Heart left ventricle (tissue), 16 donors: Measurements from ENCODE around the gene TTC31. TPM values are rescaled to one million over a fixed set of nuclear protein-coding genes. Genes with fewer than 3 reads are reported as not detected.
A peak's percentile ranks its signal among the peaks of the same experiment; 100 is the strongest.
"Not testable (repeated sequence)": the region's sequence is repeated elsewhere in the genome, so short reads cannot be mapped to it uniquely, and the experiment has no call there.

Source experiments
- ATAC-seq, 4 donors: fragments of 200-7000 bp; cut with Tn5 transposase; one replicate each; pipeline ENCODE4 v1.9.1; 2020 to 2022; ENCODE audit warnings: moderate library complexity in 4 of 4, mild to moderate bottlenecking in 3 of 4, moderate number of reproducible peaks in 1 of 4
- DNase-seq, 5 donors: peaks; one replicate each; pipeline ENCODE4 v3.0.0-alpha.2; 2020
- H3K27ac ChIP-seq, 12 donors: fragments of 200-600 bp; sonication (generic) in 4 of 12; one replicate each; pipeline versions ENCODE4 v1.5.0 to v1.8.0; 2016 to 2022; ENCODE audit warnings: mild to moderate bottlenecking in 2 of 12
- H3K27me3 ChIP-seq, 9 donors: fragments of 200-600 bp; sonication (generic) in 2 of 9; one replicate each; pipeline versions ENCODE4 v1.5.1 to v1.8.0; 2016 to 2022; ENCODE audit warnings: mild to moderate bottlenecking in 3 of 9
- H3K36me3 ChIP-seq, 9 donors: fragments of 200-600 bp; sonication (generic) in 2 of 9; one replicate each; pipeline versions ENCODE4 v1.5.0 to v1.8.0; 2018 to 2022; ENCODE audit warnings: mild to moderate bottlenecking in 2 of 9
- H3K4me1 ChIP-seq, 12 donors: fragments of 200-600 bp; sonication (generic) in 4 of 12; one replicate each; pipeline versions ENCODE4 v1.5.0 to v1.8.0; 2016 to 2022; ENCODE audit warnings: mild to moderate bottlenecking in 3 of 12
- H3K4me3 ChIP-seq, 12 donors: fragments of 200-600 bp; sonication (generic) in 4 of 12; one replicate each; pipeline versions ENCODE4 v1.5.0 to v1.8.0; 2017 to 2022; ENCODE audit warnings: mild to moderate bottlenecking in 9 of 12, moderate library complexity in 4 of 12
- H3K9me3 ChIP-seq, 12 donors: fragments of 200-600 bp; sonication (generic) in 4 of 12; one replicate each; pipeline versions ENCODE4 v1.5.0 to v1.8.0; 2016 to 2022; ENCODE audit warnings: mild to moderate bottlenecking in 1 of 12
- POLR2A ChIP-seq, 2 donors: fragments of 450-650 bp; IDR thresholded peaks; one replicate each; pipeline ENCODE4 v1.6.1; 2017; ENCODE audit warnings: antibody characterized with exemption in 2 of 2, mild to moderate bottlenecking in 2 of 2, moderate library complexity in 2 of 2
- WGBS, 4 donors: extraction: QIAGEN DNeasy Blood & Tissue Kit in 2 of 4; methylation state at CpG; one replicate each; pipeline versions ENCODE4 v1.1.5 to v1.1.7; 2013 to 2018; 5-methylcytosine and 5-hydroxymethylcytosine counted together
- intact Hi-C, 10 donors: fragments of 100-400 bp; cut with DNase I; formaldehyde crosslinking; loops; one replicate each; pipeline versions ENCODE4 v1.11.1 to v1.14.2; 2022
- polyA plus RNA-seq, 2 donors: library from polyadenylated mRNA; stranded (reverse); fragments of 200-250 nt; gene quantifications; one replicate each; pipeline ENCODE4 v1.2.3, GENCODE V29; 2013
- total RNA-seq, 9 donors: library from RNA; depleted of rRNA in 2 of 9; stranded (reverse); fragments of >200 nt in 2 of 9; fragmentation: NEBNext Ultra II Directional in 3 of 9; extraction: Animal tissue kit (Norgen Biotek cat#: 25700) in 3 of 9; gene quantifications; one replicate each; pipeline versions ENCODE4 v1.1.0 to v1.2.4, GENCODE V29; 2016 to 2023
- TF ChIP-seq, protein P1 (sequence below), 12 donors: fragments of 200-600 bp; sonication (generic) in 4 of 12; IDR thresholded peaks; one replicate each; pipeline versions ENCODE4 v1.5.0 to v1.8.0; 2018 to 2022; ENCODE audit warnings: antibody characterized with exemption in 12 of 12, mild to moderate bottlenecking in 5 of 12
- donor health status: ischemic (EF 13 %, LVEDD 7.1; RV severe dilation, severe dysfunction).
- donor health status: healthy with polysubstance abuse.
- donor health status: DM: no; HTN: yes; CAD: no.
- donor health status: DM: no; HTN: no; CAD: no.
- donor health status: ischemic (EF 25% LVEDD 6.9; RV normal size, moderate dysfunction).
- donor health status: ischemic (EF 25% LVEDD 5.7; RV mildly dilated, moderate dysfunction).
- donor health status: healthy.
- donor health status: DM: yes; HTN: yes; CAD: no.
- donor health status: ischemic (EF 35%, LVEDD 5.7; RV mildly dilated, moderate dysfunction).
- donor health status: nonischemic (EF 11% LVEDD 7.7; RV severe dilation, severe dysfunction).
- donor health status: DM: yes; HTN: yes; CAD: no.
- donor health status: PGD.
- donor health status: ischemic (EF 29% LVEDD 5.4; RV normal size, mild dysfunction).
- donor health status: nonischemic (EF 23%, LVEDD 6.1; RV moderate dilation, normal function).

The TTC31 gene
- total and polyA plus RNA-seq, 11 donors: 7.1 to 14.2 (median 10.0) TPM

DNA sequence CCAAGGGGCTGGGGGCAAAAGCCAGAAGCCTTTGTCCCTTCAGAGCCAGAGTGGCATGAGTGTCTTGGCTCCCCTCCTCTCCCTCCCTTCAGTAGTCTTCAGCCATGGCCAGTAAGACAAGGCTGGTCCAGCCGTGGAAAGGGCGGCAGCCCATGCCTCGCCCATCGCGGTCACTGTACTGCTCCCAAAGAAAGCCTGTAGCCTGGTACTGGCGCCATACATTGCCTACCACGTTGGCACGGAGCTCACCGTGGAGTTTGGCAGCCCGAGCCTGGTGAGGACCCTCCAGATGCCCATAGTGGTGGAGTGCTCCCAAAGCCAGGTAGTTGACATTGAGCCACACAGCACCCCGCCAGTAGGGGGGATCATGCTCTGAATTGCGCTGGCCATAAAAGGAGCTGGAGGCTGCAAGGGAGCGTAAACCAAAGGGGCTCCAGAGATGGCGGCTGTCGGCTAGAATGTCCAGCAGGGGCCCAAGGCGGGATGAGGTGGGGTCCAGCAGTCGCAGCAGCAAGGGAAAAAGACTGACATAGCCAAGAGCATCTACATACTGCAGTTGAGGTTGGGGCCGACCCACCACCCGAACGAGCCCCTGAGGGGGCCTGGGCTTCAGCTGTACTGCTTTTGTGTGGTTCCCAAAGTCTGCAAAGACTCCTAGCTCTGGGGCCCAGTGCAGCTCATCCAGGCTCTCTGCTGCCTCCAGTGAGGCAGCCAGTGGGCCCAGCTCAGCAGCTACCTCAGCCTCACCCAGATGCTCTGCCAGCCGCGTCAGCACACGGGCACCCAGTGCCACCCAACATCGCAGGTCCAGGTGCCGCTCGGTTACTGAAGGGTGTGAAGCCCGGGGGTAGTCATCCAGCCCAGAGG, 21.5 kb upstream of the TTC31 start:
- no peak overlapping the region for H3K27ac ChIP-seq
- H3K9me3 ChIP-seq: no peaks in the 10 kb centered on the region
- TF ChIP-seq, protein P1, sequence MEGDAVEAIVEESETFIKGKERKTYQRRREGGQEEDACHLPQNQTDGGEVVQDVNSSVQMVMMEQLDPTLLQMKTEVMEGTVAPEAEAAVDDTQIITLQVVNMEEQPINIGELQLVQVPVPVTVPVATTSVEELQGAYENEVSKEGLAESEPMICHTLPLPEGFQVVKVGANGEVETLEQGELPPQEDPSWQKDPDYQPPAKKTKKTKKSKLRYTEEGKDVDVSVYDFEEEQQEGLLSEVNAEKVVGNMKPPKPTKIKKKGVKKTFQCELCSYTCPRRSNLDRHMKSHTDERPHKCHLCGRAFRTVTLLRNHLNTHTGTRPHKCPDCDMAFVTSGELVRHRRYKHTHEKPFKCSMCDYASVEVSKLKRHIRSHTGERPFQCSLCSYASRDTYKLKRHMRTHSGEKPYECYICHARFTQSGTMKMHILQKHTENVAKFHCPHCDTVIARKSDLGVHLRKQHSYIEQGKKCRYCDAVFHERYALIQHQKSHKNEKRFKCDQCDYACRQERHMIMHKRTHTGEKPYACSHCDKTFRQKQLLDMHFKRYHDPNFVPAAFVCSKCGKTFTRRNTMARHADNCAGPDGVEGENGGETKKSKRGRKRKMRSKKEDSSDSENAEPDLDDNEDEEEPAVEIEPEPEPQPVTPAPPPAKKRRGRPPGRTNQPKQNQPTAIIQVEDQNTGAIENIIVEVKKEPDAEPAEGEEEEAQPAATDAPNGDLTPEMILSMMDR (IDR thresholded peaks at IDR 0.05): no peak
- TF ChIP-seq POLR2A (IDR thresholded peaks at IDR 0.05): no peak
- no peak for ATAC-seq
- intact Hi-C loops: no loop called here
- H3K4me1 ChIP-seq: peaks cover 7 to 43% (median 31%) of the 10 kb centered on the region in 12 donors
- 89 to 93% (median 91%) methylated on average over 19 to 27 of the region's 27 CpGs for WGBS, 4 donors
- H3K27me3 ChIP-seq: no peaks in the 10 kb centered on the region
- no peak for DNase-seq
- no peak overlapping the region for H3K4me3 ChIP-seq
- H3K36me3 ChIP-seq: peaks cover 0 to 24% (median 22%) of the 10 kb centered on the region in 9 donors

DNA sequence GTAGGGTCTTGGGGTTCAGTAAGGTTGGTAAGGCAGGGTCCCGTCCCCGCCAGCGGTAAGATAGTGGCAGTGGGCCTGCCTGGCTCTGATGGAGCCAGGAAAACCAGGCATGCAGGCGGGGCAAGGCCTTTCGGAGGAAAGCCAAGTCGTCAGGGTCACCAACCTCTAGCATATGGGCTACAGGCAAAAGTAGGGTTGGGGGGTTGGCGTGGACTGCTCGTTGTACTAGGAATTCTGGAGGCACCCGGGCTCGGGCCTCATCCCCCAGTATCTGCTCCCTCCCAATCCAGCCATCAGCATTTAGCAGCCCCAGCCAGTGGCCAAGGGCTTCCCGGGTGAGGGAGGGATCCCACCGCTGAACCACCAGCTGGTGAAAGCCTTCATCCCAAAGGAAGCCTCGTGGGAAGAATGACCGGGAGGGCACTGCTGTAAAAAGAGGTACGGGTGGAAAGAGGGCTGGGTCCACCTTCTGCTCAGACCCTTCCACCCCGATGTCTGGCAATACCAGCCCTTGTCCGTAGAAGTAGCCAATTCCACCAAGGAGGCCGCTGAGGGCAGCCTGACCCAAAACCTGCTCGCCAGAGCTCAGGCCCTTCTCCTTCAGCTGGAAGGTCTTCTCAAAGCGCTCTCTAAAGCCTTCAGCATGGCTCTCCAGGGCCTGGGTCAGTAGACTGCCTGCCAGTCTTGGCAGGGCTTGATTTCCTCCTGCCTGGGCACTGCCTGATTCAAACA, 20.7 kb upstream of the TTC31 start:
- TF ChIP-seq POLR2A (IDR thresholded peaks at IDR 0.05): no peak
- TF ChIP-seq, protein P1 (IDR thresholded peaks at IDR 0.05): no peak
- Histone ChIP-seq H3K9me3 (no peaks in the 10 kb centered on the region), H3K27me3 (no peaks in the 10 kb centered on the region), H3K4me3 (no peak overlapping the region), H3K4me1 (peaks cover 6 to 35% (median 23%) of the 10 kb centered on the region in 12 donors), H3K36me3 (peaks cover 0 to 24% (median 22%) of the 10 kb centered on the region in 9 donors), H3K27ac (no peak overlapping the region)
- intact Hi-C loops: no loop called here
- DNase-seq (no peak), ATAC-seq (no peak)
- WGBS, 4 donors: 88 to 94% (median 91%) methylated on average over 15 to 20 of the region's 20 CpGs

DNA sequence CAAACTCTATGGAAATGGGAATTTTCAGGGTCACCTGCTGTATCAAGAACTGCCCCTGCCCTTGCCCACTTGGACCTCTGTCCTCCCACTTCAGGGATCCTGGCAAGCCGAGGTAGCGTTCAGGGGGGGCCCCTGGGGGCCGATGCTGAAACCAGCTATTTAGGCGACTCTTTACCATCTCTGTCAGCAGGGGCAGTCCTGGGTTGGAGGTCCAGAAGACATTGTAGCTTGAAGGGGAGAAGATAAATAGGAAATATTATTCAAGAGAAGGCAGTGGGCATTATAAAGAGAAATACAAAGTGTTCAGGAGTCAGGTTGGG, 20.1 kb upstream of the TTC31 start:
- intact Hi-C loops: no loop called here
- Histone ChIP-seq H3K36me3 (peaks cover 0 to 24% (median 22%) of the 10 kb centered on the region in 9 donors), H3K27ac (no peak overlapping the region), H3K27me3 (no peaks in the 10 kb centered on the region), H3K4me3 (no peak overlapping the region), H3K4me1 (peaks cover 5 to 32% (median 23%) of the 10 kb centered on the region in 12 donors), H3K9me3 (no peaks in the 10 kb centered on the region)
- no peak for TF ChIP-seq POLR2A (IDR thresholded peaks at IDR 0.05)
- TF ChIP-seq, protein P1 (IDR thresholded peaks at IDR 0.05): no peak
- 78 to 88% (median 82%) methylated on average over 4 of the region's 4 CpGs for WGBS, 4 donors
- DNase-seq (no peak), ATAC-seq (no peak)

DNA sequence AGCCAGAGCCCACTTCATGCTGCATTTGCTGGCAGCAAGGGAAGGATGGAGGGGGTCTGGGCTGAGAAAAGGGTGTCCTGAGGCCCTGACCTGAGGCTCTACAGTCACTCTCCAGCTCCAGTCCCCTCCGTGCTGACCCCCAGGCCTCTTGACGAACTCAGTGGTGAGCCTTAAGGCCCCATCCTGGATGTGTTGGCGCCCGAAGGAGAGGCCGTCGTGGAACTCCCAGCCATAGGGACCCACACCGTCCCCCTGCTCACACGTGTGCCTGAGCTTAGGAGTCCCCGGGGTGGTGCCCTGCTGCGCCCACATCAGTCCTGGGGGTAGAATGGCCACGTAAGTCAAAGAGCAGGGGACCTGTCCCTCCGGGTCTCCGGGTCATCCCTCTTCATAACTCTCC, 18.5 kb upstream of the TTC31 start:
- Histone ChIP-seq H3K27me3 (no peaks in the 10 kb centered on the region), H3K9me3 (no peaks in the 10 kb centered on the region), H3K4me3 (peak overlapping the region; percentile 61 to 99 (median 90)), H3K27ac (peak overlapping the region in 10 of 12 donors; percentile 9 to 93 (median 89)), H3K36me3 (peaks cover 0 to 24% (median 22%) of the 10 kb centered on the region in 9 donors), H3K4me1 (peaks cover 5 to 23% (median 15%) of the 10 kb centered on the region in 12 donors)
- peak in 2 of 4 donors; percentile 1 to 5 for ATAC-seq
- intact Hi-C loops: no loop called here
- TF ChIP-seq POLR2A (IDR thresholded peaks at IDR 0.05): no peak
- TF ChIP-seq, protein P1 (IDR thresholded peaks at IDR 0.05): no peak
- WGBS, 4 donors: 4 to 8% (median 7%) methylated on average over 9 to 13 of the region's 13 CpGs
- no peak for DNase-seq

DNA sequence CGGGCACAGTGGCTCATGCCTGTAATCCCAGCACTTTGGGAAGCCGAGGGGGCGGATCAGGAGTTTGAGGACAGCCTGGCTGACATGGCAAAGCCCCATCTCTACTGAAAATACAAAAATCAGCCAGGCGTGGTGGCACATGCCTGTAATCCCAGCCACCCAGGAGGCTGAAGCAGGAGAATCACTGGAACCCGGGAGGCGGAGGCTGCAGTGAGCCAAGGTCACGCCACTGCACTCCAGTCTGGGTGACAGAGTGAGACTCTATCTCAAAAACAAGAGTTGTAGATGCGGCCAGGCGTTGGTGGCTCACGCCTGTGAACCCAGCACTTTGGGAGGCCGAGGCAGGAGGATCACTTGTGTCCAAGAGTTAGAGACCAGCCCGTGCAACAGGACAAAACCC, 12.1 kb upstream of the TTC31 start:
- Histone ChIP-seq H3K27ac (peak overlapping the region in 1 of 12 donors; percentile 91), H3K4me1 (peaks cover 4 to 35% (median 26%) of the 10 kb centered on the region in 12 donors), H3K36me3 (peaks cover 0 to 22% (median 14%) of the 10 kb centered on the region in 9 donors)
- DNase-seq, H3K9me3 ChIP-seq, ATAC-seq, H3K4me3 ChIP-seq, intact Hi-C loops, H3K27me3 ChIP-seq: not testable (repeated sequence)
- 95 to 97% (median 95%) methylated on average over 12 of the region's 12 CpGs for WGBS, 4 donors
